MM.1S (cell line): ENCODE data around the gene SLC25A1.

ENCODE experiments used
- DNase-seq: peaks from one replicate; pipeline ENCODE4 v3.0.0-alpha.2; 2015
- H2AFZ ChIP-seq: fragments of 300-600 bp; sonication (generic); 2 replicates; pipeline ENCODE4 v1.6.0; 2016; ENCODE audit warnings: antibody characterized with exemption, low read length
- H3F3A ChIP-seq: fragments of 300-600 bp; sonication (generic); 2 replicates; pipeline ENCODE4 v1.6.1; 2016; ENCODE audit warnings: mild to moderate bottlenecking, antibody characterized with exemption, low read length, moderate library complexity, mixed read lengths; ENCODE audit not compliant: insufficient read depth
- H3K27ac ChIP-seq: fragments of 300-600 bp; sonication (generic); 2 replicates; pipeline ENCODE4 v1.5.1; 2016; ENCODE audit warnings: mild to moderate bottlenecking, low read length
- H3K27me3 ChIP-seq: fragments of 300-600 bp; sonication (generic); replicated peaks from 2 replicates; pipeline ENCODE4 v1.6.0; 2016; ENCODE audit warnings: low read length; ENCODE audit not compliant: insufficient read depth
- H3K36me3 ChIP-seq: fragments of 300-600 bp; sonication (generic); replicated peaks from 2 replicates; pipeline ENCODE4 v1.6.1; 2016; ENCODE audit warnings: mild to moderate bottlenecking, low read length, mixed read lengths; ENCODE audit not compliant: insufficient read depth
- H3K4me1 ChIP-seq: fragments of 300-600 bp; sonication (generic); 2 replicates; pipeline ENCODE4 v1.6.1; 2016; ENCODE audit warnings: low read length, mixed read lengths
- H3K4me2 ChIP-seq: fragments of 300-600 bp; sonication (generic); 2 replicates; pipeline ENCODE4 v1.6.0; 2016; ENCODE audit warnings: low read depth, low read length
- H3K4me3 ChIP-seq: fragments of 300-600 bp; sonication (generic); 2 replicates; pipeline ENCODE4 v1.5.1; 2016; ENCODE audit warnings: low read length, mixed read lengths
- H3K79me2 ChIP-seq: fragments of 300-600 bp; sonication (generic); 2 replicates; pipeline ENCODE4 v1.6.1; 2016; ENCODE audit warnings: mixed run types, low read length, mixed read lengths
- H3K9ac ChIP-seq: fragments of 300-600 bp; sonication (generic); 2 replicates; pipeline ENCODE4 v1.6.1; 2016; ENCODE audit warnings: low read length, mixed read lengths
- H3K9me2 ChIP-seq: fragments of 300-600 bp; sonication (generic); replicated peaks from 2 replicates; pipeline ENCODE4 v1.6.1; 2016; ENCODE audit warnings: mild to moderate bottlenecking, low read length, mixed read lengths; ENCODE audit not compliant: insufficient read depth
- H3K9me3 ChIP-seq: fragments of 300-600 bp; sonication (generic); replicated peaks from 2 replicates; pipeline ENCODE4 v1.6.1; 2016; ENCODE audit warnings: mild to moderate bottlenecking, low read length, mixed read lengths; ENCODE audit not compliant: insufficient read depth
- H4K20me1 ChIP-seq: fragments of 300-600 bp; sonication (generic); 2 replicates; pipeline ENCODE4 v1.6.1; 2016; ENCODE audit warnings: mild to moderate bottlenecking, low read length, moderate library complexity, mixed read lengths; ENCODE audit not compliant: insufficient read depth
- EZH2 ChIP-seq: fragments of 300-600 bp; sonication (generic); optimal IDR thresholded peaks from 2 replicates; pipeline ENCODE3; 2017; ENCODE audit warnings: low read depth, mild to moderate bottlenecking, antibody characterized with exemption, low read length, mixed read lengths
- EZH2phosphoT487 ChIP-seq: fragments of 300-600 bp; sonication (generic); IDR thresholded peaks from 2 replicates; pipeline ENCODE4 v1.6.1; 2018; ENCODE audit warnings: antibody characterized with exemption, low read length
- TF ChIP-seq, protein P1 (sequence below): fragments of 300-600 bp; sonication (generic); IDR thresholded peaks from 2 replicates; pipeline ENCODE4 v1.5.1; 2016; ENCODE audit warnings: antibody characterized with exemption, low read length, mixed read lengths

SLC25A1 gene

DNA sequence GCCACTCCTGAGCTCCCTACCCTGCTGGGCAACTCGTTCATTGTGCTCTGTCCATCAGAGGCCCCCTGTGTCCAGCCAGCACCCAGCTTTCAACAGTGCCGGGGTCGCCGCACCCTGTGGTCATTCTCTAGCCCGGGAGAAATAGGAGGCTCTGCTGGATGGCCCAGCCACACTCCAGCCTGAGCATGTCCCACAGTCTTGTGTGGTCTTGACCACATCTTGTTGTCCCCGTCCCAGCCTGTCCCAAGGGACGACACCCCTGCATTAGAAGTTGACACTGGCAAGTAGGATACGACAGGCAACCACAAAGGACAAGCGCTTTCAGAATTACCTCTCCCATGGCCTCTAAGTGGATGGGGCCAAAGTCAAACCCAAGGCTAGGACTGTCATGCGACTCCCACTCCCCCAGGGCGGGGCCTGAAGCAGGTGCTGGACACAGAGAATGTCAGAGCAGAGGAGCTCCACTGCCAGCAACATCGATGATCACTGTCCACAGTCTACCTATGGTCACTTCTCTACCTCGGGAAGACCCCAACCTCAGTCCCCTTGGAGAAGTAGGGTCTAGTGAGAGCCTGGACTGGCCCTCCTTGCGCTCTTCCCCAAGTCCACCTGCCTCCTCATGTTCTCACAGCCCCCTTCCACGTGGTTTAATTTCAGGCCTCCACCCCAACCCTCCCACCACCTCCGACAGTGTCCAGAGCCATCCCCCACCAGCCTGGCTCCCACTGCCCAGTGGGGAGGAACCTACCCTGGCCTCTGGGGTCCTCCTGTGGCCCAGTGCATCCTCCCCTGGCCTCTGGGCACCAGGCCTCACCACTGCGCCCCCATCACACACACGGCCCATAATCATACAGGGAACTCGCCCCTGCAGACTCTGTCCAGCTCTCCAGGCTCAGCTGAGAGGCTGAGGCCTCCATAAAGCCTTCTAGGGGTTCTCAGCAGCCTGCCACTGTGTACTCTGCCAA lies 51.9 kb downstream of the SLC25A1 start:
- no peaks in the 10 kb centered on the region for H3K9me2 ChIP-seq
- H3K79me2 ChIP-seq, result peaks cover 6% of the 10 kb centered on the region
- H3K4me1 ChIP-seq, result peaks cover 3% of the 10 kb centered on the region; the same call in 1 of the 2 replicates
- no peak overlapping the region for H3K27ac ChIP-seq
- no peak for DNase-seq
- TF ChIP-seq, protein P1, sequence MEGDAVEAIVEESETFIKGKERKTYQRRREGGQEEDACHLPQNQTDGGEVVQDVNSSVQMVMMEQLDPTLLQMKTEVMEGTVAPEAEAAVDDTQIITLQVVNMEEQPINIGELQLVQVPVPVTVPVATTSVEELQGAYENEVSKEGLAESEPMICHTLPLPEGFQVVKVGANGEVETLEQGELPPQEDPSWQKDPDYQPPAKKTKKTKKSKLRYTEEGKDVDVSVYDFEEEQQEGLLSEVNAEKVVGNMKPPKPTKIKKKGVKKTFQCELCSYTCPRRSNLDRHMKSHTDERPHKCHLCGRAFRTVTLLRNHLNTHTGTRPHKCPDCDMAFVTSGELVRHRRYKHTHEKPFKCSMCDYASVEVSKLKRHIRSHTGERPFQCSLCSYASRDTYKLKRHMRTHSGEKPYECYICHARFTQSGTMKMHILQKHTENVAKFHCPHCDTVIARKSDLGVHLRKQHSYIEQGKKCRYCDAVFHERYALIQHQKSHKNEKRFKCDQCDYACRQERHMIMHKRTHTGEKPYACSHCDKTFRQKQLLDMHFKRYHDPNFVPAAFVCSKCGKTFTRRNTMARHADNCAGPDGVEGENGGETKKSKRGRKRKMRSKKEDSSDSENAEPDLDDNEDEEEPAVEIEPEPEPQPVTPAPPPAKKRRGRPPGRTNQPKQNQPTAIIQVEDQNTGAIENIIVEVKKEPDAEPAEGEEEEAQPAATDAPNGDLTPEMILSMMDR, result no peak
- TF ChIP-seq EZH2 (no peak), EZH2phosphoT487 (no peak)
- H3K27me3 ChIP-seq, result peaks cover 9% of the 10 kb centered on the region; the same call in 1 of the 2 replicates
- no peaks in the 10 kb centered on the region for H3K9me3 ChIP-seq
- no peak overlapping the region for H3K4me2 ChIP-seq
- H3K9ac ChIP-seq, result no peak overlapping the region
- H4K20me1 ChIP-seq, result no peaks in the 10 kb centered on the region
- H3K4me3 ChIP-seq, result no peak overlapping the region
- H2AFZ ChIP-seq, result no peak overlapping the region
- no peaks in the 10 kb centered on the region for H3K36me3 ChIP-seq
- no peaks in the 10 kb centered on the region for H3F3A ChIP-seq
